ENCODE results near the gene UVRAG. TPM values are rescaled to one million over a fixed set of nuclear protein-coding genes. Genes with fewer than 3 reads are reported as not detected.

UVRAG gene
- total and polyA plus RNA-seq, 4 donors: 8.7 to 53.2 (median 18.3) TPM

DNA sequence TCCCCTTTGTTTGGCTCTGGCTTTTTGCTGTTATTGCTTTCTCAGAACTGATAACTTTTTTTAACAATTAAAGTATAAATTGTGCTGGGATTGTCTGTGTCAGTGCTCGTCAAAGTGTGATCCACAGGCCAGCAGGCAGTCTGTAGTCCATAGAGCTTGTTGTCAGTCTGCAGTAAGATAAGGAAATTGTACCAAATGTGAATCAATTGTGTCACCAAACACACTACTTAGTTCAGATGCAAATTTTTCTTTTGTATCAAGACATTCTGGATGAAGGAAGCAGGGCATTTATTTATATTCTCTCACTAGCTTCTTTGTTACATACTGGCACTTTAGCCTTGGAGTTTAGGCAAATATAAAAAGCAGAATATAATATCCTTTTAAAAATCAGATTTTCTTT, 270.3 kb downstream of the UVRAG start:
- WGBS, 2 donors: 89 to 92% methylated on average over 1 of the region's 1 CpG
- no peak for ATAC-seq (ENCODE audit: insufficient read depth, low FRiP score)
- no peak overlapping the region for H3K27ac ChIP-seq (ENCODE audit: low read depth in 1 of 2, low read length in 1 of 2)

DNA sequence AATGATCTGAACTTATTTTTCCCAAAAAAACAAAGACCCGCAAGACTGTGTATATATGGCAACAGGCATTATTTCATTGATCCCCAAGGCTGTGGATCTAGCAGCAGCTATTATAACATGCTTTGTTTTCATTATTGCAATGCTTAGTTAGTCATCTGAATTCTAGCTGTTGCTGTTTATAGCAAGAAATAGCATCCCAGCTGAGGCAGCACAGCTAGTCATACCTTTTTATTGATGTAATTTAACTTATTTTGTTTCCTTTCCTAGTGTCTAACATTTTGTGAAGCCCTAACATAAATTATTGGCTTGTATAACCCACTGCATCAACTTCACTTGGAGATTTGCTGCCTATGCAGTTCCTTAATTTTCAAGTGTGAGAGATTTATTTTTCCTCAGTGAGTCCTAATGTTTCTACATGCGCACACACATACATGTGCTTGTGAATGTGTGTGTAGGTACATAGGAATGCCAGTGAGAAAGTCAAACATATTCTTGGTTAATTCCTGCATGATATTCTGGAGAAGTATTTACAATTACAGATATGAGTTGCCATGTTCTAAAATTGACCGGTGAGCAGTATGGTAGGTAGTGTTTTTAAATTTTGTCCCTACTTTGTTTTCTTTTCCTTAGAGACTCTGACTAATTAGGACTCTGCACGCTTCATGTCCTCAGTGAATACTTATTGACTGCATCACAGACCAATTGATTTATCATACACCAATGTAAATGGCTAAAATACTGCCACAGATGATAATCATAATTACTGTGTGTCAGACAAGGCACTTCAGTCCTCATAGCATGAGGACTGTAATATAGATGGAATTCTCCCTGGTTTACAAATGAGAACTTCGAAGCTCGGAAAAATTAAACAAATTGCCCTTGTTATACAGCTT, 272.0 kb downstream of the UVRAG start:
- H3K4me1 ChIP-seq (ENCODE audit: control insufficient read depth in 5 of 5, insufficient read depth in 5 of 5, low read length in 5 of 5): peaks cover 0 to 17% (median 5%) of the 10 kb centered on the region in 5 donors
- 97% methylated on average over 6 of the region's 6 CpGs for WGBS, 2 donors
- TF ChIP-seq, protein P1, sequence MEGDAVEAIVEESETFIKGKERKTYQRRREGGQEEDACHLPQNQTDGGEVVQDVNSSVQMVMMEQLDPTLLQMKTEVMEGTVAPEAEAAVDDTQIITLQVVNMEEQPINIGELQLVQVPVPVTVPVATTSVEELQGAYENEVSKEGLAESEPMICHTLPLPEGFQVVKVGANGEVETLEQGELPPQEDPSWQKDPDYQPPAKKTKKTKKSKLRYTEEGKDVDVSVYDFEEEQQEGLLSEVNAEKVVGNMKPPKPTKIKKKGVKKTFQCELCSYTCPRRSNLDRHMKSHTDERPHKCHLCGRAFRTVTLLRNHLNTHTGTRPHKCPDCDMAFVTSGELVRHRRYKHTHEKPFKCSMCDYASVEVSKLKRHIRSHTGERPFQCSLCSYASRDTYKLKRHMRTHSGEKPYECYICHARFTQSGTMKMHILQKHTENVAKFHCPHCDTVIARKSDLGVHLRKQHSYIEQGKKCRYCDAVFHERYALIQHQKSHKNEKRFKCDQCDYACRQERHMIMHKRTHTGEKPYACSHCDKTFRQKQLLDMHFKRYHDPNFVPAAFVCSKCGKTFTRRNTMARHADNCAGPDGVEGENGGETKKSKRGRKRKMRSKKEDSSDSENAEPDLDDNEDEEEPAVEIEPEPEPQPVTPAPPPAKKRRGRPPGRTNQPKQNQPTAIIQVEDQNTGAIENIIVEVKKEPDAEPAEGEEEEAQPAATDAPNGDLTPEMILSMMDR (IDR thresholded peaks at IDR 0.05; ENCODE audit: control extremely low read depth, extremely low read depth): no peak
- H3K36me3 ChIP-seq (ENCODE audit: control insufficient read depth in 4 of 4, insufficient read depth in 4 of 4, low read length in 4 of 4): peaks cover 0 to 5% (median 1%) of the 10 kb centered on the region in 4 donors
- H3K9ac ChIP-seq (ENCODE audit: insufficient read depth in 1 of 2, low read length in 2 of 2): no peak overlapping the region
- no peak overlapping the region for H3K4me3 ChIP-seq
- H3K27me3 ChIP-seq (ENCODE audit: control insufficient read depth in 3 of 3, insufficient read depth in 3 of 3, low read length in 2 of 3): no peaks in the 10 kb centered on the region
- DNase-seq: no peak
- ATAC-seq (ENCODE audit: insufficient read depth, low FRiP score): no peak
- H3K9me3 ChIP-seq (ENCODE audit: control insufficient read depth in 4 of 4, insufficient read depth in 3 of 4, low read length in 3 of 4): peaks cover 0 to 3% (median 0%) of the 10 kb centered on the region in 4 donors
- no peak overlapping the region for H3K27ac ChIP-seq (ENCODE audit: low read depth in 1 of 2, low read length in 1 of 2)

More for the DNA sequence above, 270.3 kb downstream of the UVRAG start:
- H3K27me3 ChIP-seq (ENCODE audit: control insufficient read depth in 3 of 3, insufficient read depth in 3 of 3, low read length in 2 of 3): no peaks in the 10 kb centered on the region
- no peak overlapping the region for H3K4me3 ChIP-seq
- peaks cover 0 to 4% (median 1%) of the 10 kb centered on the region in 4 donors for H3K36me3 ChIP-seq (ENCODE audit: control insufficient read depth in 4 of 4, insufficient read depth in 4 of 4, low read length in 4 of 4)
- H3K4me1 ChIP-seq (ENCODE audit: control insufficient read depth in 5 of 5, insufficient read depth in 5 of 5, low read length in 5 of 5): peaks cover 0 to 17% (median 5%) of the 10 kb centered on the region in 5 donors
- DNase-seq: no peak
- no peak overlapping the region for H3K9ac ChIP-seq (ENCODE audit: insufficient read depth in 1 of 2, low read length in 2 of 2)
- TF ChIP-seq, protein P1 (IDR thresholded peaks at IDR 0.05; ENCODE audit: control extremely low read depth, extremely low read depth): no peak
- no peaks in the 10 kb centered on the region for H3K9me3 ChIP-seq (ENCODE audit: control insufficient read depth in 4 of 4, insufficient read depth in 3 of 4, low read length in 3 of 4)

DNA sequence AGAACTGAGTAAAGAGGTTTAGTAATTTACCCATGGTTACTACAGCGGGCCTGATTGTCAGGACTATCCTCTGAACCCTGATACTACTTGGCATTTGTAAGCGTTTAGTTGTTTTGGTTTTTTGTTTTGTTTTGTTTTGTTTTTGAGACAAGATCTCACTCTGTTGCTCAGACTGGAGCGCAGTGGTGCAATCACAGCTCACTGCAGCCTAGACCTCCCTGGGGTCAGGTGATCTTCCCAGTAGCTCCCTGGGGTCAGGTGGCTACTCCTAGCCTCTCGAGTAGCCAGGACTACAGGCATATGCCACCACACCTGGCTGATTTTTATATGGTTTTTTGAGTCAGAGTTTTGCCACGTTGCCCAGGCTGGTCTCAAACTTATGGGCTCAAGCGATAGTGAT, 272.7 kb downstream of the UVRAG start:
- peaks cover 0 to 5% (median 1%) of the 10 kb centered on the region in 4 donors for H3K36me3 ChIP-seq (ENCODE audit: control insufficient read depth in 4 of 4, insufficient read depth in 4 of 4, low read length in 4 of 4)
- TF ChIP-seq, protein P1 (IDR thresholded peaks at IDR 0.05; ENCODE audit: control extremely low read depth, extremely low read depth): no peak
- H3K4me1 ChIP-seq (ENCODE audit: control insufficient read depth in 5 of 5, insufficient read depth in 5 of 5, low read length in 5 of 5): peaks cover 0 to 17% (median 5%) of the 10 kb centered on the region in 5 donors
- H3K9me3 ChIP-seq (ENCODE audit: control insufficient read depth in 4 of 4, insufficient read depth in 3 of 4, low read length in 3 of 4): peaks cover 0 to 3% (median 0%) of the 10 kb centered on the region in 4 donors
- H3K9ac ChIP-seq (ENCODE audit: insufficient read depth in 1 of 2, low read length in 2 of 2): no peak overlapping the region
- no peak overlapping the region for H3K4me3 ChIP-seq
- DNase-seq (no peak), ATAC-seq (ENCODE audit: insufficient read depth, low FRiP score) (no peak)
- 96 to 98% methylated on average over 6 of the region's 6 CpGs for WGBS, 2 donors
- no peaks in the 10 kb centered on the region for H3K27me3 ChIP-seq (ENCODE audit: control insufficient read depth in 3 of 3, insufficient read depth in 3 of 3, low read length in 2 of 3)
- H3K27ac ChIP-seq (ENCODE audit: low read depth in 1 of 2, low read length in 1 of 2): no peak overlapping the region

All from lung (tissue), 12 donors.